HG03025 (cell line): ENCODE results near the gene DPF3.
"Not testable (repeated sequence)": the region's sequence is repeated elsewhere in the genome, so short reads cannot be mapped to it uniquely, and the experiment has no call there.

Experiments
- ATAC-seq: cut with Tn5 transposase; IDR thresholded peaks from one replicate; pipeline ENCODE4 v1.9.1; 2021; ENCODE audit warnings: mild to moderate bottlenecking, moderate library complexity; ENCODE audit not compliant: unreplicated experiment, low FRiP score

Gene DPF3

DNA sequence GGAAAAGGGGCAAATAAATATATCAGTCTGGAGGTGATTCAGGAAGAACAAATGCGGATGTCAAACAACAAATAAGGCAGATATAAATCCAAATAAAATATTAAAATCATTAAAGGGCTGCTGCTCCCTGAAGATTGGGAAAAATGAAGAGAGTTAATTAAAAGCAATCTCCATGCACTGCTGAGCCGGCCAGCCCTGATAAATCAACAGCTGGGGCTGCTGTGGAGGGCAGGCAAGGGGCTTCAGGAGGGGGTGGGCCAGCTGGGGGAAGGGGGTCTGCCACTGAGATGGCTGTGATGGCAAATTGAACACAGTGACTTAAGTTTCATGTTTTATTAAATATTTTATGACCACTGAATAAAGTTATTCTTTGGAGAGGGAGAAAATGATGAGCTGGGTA is 12.4 kb downstream of the DPF3 start:
- ATAC-seq = no peak

- ATAC-seq = no peak
Measured at GRCh38 chr14:72880820-72881219, 13.1 kb downstream of the DPF3 start.

DNA sequence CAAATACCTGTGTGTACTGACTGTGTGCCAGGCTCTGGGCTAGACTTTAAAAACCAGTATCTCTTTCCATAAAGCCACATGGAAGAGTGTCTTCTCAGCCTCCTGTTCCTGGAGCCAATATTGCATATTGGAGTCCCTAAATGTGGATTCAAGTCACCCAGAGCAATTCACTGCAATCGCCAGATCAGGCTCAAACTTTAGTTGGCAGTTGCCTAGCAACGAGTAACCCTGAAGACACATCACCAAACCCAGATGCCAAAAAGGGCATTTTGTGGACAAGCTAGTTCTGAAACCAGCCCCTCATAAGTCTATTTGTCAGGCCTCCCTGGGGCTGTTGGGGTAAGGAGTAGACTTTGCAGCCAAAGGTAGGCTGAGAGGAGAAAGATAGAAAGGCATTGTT is 13.7 kb downstream of the DPF3 start:
- ATAC-seq = no peak

DNA sequence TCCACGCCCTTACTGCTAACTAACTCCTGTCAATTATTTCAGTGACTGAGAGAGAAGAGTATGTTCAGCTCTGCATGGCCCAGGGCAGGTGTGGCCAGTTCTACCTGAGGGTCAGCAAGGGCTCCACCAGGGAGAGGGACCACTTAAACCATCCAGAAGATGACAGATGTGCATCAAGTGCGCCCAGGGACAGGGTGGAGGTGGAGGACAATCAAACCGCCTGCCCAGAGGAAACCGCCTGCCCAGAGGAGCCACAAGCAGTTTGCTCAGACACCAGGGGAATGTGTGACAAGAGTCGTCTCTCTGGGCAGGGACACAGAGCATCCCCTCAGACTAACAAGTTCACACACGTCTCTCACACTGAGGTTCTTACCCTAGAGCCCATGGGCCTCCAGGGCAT is 14.5 kb downstream of the DPF3 start:
- ATAC-seq = no peak

DNA sequence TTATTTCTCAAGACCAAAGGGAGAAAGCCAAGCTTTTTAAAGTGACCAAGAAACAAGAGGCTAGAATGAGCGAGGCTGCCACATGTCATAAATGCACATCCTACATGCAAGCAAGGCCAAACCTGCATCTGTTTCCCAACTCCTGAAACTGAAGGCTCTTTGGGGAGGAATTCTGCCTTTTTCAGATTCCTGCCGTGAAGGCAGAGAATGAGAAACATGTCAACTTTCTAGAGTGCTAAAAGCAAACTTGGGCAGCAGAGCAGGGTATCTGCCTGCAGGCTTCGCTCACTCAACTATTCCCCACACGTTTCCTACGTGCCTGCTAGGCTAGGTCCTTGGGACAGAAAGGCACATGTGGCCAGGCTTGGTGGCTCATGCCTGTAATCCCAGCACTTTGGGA is 15.2 kb downstream of the DPF3 start:
- no peak for ATAC-seq

- no peak for ATAC-seq
Measured at GRCh38 chr14:72876710-72877063, 17.2 kb downstream of the DPF3 start.

DNA sequence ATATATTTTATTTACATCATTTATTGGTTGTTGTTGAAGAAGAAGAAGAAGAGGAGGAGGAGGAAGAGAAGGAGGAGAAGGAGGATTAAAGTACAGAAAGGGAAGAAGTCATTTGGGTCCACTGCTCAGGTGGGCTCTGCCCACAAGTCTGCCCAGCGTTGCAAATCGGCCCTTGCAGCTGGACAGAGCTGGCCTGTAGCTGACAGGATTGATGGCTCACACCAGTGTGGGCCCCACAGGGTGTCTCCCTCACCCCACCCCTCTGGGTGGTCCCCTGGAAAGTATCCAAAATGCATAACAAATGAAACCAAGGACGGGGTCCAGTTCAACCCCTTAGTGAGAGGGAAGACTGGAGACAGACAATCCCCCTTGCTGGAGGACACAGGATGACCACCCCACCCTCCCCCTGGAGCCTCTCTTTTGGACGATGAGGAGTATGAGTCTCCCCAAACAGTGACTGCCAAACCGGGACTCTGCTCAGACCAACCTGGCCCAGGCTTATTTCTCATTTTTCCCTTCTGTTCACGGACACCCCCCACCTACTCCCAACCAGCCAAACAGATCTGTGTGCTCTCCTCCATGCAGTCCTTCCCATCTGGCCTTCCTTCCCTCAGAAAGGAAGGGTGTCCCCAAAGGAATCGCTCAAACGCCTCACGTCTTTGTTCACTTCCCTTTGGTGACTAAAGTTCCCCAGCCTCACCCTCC is 17.7 kb downstream of the DPF3 start:
- ATAC-seq = no peak

DNA sequence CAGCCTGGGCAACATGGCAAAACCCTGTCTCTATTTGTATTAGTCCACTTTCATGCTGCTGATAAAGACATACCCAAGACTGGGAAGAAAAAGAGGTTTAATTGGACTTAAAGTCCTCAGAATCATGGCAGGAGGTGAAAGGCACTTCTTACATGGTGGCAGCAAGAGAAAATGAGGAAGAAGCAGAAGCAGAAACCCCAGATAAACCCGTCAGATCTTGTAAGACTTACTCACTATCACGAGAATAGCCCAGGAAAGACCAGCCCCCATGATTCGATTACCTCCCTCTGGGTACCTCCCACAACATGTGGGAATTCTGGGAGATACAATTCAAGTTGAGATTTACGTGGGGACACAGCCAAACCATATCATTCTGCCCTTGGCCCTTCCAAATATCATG is 23.0 kb downstream of the DPF3 start:
- not testable (repeated sequence) for ATAC-seq

- no peak for ATAC-seq
Measured at GRCh38 chr14:72869407-72870329, 24.2 kb downstream of the DPF3 start.

GRCh38 chr14:72868500-72868899 is 25.4 kb downstream of the DPF3 start:
- ATAC-seq = no peak

GRCh38 chr14:72864712-72865365 is 29.1 kb downstream of the DPF3 start:
- no peak for ATAC-seq

- no peak for ATAC-seq
Measured at GRCh38 chr14:72863216-72864006, 30.5 kb downstream of the DPF3 start.

DNA sequence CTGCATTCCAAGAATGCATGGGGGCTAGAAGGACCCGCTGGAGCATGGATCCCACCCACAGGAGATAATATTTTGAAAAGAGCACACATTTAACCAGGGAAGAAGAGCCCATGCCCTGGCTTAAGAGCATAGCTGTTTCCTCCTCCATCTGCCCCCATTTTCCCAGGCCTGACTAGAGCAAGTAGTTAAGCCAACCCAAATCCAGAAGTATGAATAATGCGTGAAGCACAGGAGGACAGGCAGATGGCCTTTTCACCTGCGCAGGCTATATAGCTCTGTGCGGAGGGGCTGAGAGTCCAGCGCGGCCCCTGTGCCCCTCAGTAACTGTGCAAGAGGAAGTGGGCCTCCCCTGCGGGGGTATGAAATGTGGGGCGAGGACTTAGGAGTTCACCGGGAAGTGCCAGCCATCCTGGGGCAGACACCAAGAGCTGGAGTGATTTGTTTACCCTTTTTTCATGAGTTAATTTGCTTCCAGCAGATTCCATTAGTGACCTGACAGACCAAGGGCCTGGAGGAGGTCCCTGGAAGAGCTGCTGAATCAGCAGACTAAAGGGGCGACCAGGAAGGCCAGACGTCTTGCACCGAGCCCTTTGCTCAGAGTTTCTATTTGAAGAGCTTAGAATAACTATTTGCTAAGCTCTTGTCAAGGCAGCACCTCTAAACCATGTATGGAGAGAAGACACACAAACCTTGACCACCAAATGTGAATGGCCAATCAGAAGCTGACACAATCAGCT is 37.2 kb downstream of the DPF3 start:
- no peak for ATAC-seq

GRCh38 chr14:72855913-72856312 is 38.0 kb downstream of the DPF3 start:
- ATAC-seq = no peak

- no peak for ATAC-seq
Measured at GRCh38 chr14:72852194-72852593, 41.7 kb downstream of the DPF3 start.

- no peak for ATAC-seq
Measured at GRCh38 chr14:72851635-72852034, 42.3 kb downstream of the DPF3 start.

GRCh38 chr14:72850360-72850759 is 43.5 kb downstream of the DPF3 start:
- ATAC-seq = no peak

GRCh38 chr14:72849222-72849621 is 44.7 kb downstream of the DPF3 start:
- no peak for ATAC-seq

- no peak for ATAC-seq
Measured at GRCh38 chr14:72847721-72848120, 46.2 kb downstream of the DPF3 start.

GRCh38 chr14:72845683-72846082 is 48.2 kb downstream of the DPF3 start:
- no peak for ATAC-seq
